ENCODE data around the gene IRGC. TPM values are rescaled to one million over a fixed set of nuclear protein-coding genes. Genes with fewer than 3 reads are reported as not detected.
A peak's percentile ranks its signal among the peaks of the same experiment; 100 is the strongest.

IRGC gene
- total and polyA plus RNA-seq, 9 of the 15 experiments (the other 6 are each of a cell fraction or from before 2014, with no cell fraction given): not detected

- TF ChIP-seq CUX1 (CRISPR knock-in tag; IDR thresholded peaks at IDR 0.05) (no peak), PHF20 (IDR thresholded peaks at IDR 0.05; ENCODE audit: partially characterized antibody) (no peak), KAT2B (IDR thresholded peaks at IDR 0.05; ENCODE audit: low read depth, low read length) (no peak), GABPA (tag; conservative IDR thresholded peaks at IDR 0.05; ENCODE audit: low read depth) (no peak), HDAC1 (IDR thresholded peaks at IDR 0.05) (no peak), SIN3A (IDR thresholded peaks at IDR 0.05; ENCODE audit: borderline replicate concordance in 2 of 2, control insufficient read depth in 1 of 2, low read depth in 2 of 2, low read length in 2 of 2) (no peak), SMARCA5 (IDR thresholded peaks at IDR 0.05) (0 out of 2 replicates have a peak, but pooled peaks have one; percentile 46), ZNF184 (CRISPR knock-in tag; IDR thresholded peaks at IDR 0.05) (no peak), ZNF146 (CRISPR knock-in tag; IDR thresholded peaks at IDR 0.05; ENCODE audit: unreplicated experiment) (no peak), ATF1 (CRISPR knock-in tag; IDR thresholded peaks at IDR 0.05) (no peak), ATF1 (tag; IDR thresholded peaks at IDR 0.05) (no peak), SLC30A9 (CRISPR knock-in tag; IDR thresholded peaks at IDR 0.05) (no peak), PURB (CRISPR knock-in tag; IDR thresholded peaks at IDR 0.05; ENCODE audit: low read depth) (no peak), KHSRP (IDR thresholded peaks at IDR 0.05) (no peak), NFYB (IDR thresholded peaks at IDR 0.05; ENCODE audit: extremely low read depth, insufficient read length) (no peak), PYGO2 (tag; IDR thresholded peaks at IDR 0.05) (no peak), RBM25 (IDR thresholded peaks at IDR 0.05; ENCODE audit: low read depth, low read length, severe bottlenecking) (peak; percentile 59), ZFX (CRISPR knock-in tag; IDR thresholded peaks at IDR 0.05) (no peak), POLR2AphosphoS5 (IDR thresholded peaks at IDR 0.05; ENCODE audit: control insufficient read depth, insufficient read depth, low read depth, low read length) (no peak), SAFB (IDR thresholded peaks at IDR 0.05; ENCODE audit: borderline replicate concordance, low read depth, low read length) (no peak), ADNP (tag; IDR thresholded peaks at IDR 0.05) (peak; percentile 67), SNAPC5 (CRISPR knock-in tag; IDR thresholded peaks at IDR 0.05) (no peak), BCOR (IDR thresholded peaks at IDR 0.05) (peak; percentile 76), ZNF586 (CRISPR knock-in tag; conservative IDR thresholded peaks at IDR 0.05) (no peak), TAF9B (IDR thresholded peaks at IDR 0.05; ENCODE audit: partially characterized antibody) (no peak), ZNF311 (CRISPR knock-in tag; IDR thresholded peaks at IDR 0.05) (no peak), MTA3 (IDR thresholded peaks at IDR 0.05; ENCODE audit: borderline replicate concordance) (no peak), CBFA2T3 (IDR thresholded peaks at IDR 0.05) (no peak), KDM1A (IDR thresholded peaks at IDR 0.05) (peak in 1 of 2 experiments; percentile 24; a peak in 1 of 4 replicates)
These were observed 32.0 kb upstream of the IRGC start (continued) for GRCh38 chr19:43683905-43684304.

All from K562 (cell line).